ENCODE measurements around the gene TTLL4.
"Not testable (repeated sequence)": the region's sequence is repeated elsewhere in the genome, so short reads cannot be mapped to it uniquely, and the experiment has no call there.

TTLL4 gene

DNA sequence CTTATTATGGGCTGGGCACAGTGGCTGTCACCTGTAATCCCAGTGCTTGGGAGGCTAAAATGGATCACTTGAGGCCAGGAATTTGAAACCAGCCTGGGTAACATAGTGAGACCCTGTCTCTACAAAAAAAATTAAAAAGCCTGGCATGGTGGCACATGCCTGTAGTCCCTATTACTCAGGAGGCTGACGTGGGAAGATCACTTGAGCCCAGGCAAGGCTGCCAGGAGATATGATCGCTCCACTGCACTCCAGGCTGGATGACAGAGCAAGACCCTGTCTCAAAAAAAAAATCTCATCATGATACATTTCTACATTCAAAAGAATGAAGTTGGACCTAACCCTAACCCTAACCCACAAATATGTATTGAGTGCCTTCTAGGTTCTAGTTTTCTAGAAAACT lies 51.2 kb downstream of the TTLL4 start:
- TF ChIP-seq, protein P1, sequence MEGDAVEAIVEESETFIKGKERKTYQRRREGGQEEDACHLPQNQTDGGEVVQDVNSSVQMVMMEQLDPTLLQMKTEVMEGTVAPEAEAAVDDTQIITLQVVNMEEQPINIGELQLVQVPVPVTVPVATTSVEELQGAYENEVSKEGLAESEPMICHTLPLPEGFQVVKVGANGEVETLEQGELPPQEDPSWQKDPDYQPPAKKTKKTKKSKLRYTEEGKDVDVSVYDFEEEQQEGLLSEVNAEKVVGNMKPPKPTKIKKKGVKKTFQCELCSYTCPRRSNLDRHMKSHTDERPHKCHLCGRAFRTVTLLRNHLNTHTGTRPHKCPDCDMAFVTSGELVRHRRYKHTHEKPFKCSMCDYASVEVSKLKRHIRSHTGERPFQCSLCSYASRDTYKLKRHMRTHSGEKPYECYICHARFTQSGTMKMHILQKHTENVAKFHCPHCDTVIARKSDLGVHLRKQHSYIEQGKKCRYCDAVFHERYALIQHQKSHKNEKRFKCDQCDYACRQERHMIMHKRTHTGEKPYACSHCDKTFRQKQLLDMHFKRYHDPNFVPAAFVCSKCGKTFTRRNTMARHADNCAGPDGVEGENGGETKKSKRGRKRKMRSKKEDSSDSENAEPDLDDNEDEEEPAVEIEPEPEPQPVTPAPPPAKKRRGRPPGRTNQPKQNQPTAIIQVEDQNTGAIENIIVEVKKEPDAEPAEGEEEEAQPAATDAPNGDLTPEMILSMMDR (conservative IDR thresholded peaks at IDR 0.05; ENCODE audit: low read depth, low read length) = no peak
- H3K4me3 ChIP-seq (ENCODE audit: low read depth, low read length) = no peak overlapping the region
- no peak for DNase-seq (ENCODE audit: low read depth)

DNA sequence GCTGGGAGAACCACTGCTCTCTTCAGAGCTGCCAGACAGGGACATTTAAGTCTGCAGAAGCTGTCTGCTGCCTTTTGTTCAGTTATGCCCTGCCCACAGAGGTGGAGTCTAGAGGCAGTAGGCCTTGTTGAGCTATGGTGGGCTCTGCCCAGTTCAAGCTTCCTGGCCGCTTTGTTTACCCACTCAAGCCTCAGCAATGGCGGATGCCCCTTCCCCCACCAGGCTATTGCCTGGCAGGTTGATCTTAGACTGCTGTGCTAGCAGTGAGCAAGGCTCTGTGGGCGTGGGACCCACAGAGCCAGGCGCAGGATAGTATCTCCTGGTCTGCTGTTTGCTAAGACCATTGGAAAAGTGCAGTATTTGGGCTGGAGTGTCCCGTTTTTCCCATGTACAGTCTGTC lies 62.1 kb downstream of the TTLL4 start:
- not testable (repeated sequence) for H3K4me3 ChIP-seq (ENCODE audit: low read depth, low read length); DNase-seq (ENCODE audit: low read depth)

DNA sequence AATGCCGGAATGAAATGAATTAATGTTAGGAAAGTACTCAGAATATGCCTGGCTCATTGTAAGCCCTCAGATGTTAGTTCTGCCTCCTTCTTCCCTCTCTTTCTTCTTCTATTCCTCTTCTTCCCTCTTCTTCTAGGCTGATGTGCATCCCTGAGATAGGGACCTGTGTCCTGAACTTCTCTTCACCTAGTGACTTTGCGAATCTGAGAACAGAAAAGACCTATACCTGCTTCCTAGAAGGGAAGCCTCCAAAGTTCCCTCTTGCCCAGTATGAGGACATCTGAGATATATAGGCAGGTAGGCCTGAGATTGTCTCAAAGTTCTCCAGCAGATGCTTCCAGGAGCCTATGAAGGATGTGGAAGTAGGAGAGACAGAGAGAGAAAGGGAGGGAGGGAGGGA lies 63.2 kb downstream of the TTLL4 start:
- TF ChIP-seq, protein P1 (conservative IDR thresholded peaks at IDR 0.05; ENCODE audit: low read depth, low read length) = no peak
- no peak for DNase-seq (ENCODE audit: low read depth)

DNA sequence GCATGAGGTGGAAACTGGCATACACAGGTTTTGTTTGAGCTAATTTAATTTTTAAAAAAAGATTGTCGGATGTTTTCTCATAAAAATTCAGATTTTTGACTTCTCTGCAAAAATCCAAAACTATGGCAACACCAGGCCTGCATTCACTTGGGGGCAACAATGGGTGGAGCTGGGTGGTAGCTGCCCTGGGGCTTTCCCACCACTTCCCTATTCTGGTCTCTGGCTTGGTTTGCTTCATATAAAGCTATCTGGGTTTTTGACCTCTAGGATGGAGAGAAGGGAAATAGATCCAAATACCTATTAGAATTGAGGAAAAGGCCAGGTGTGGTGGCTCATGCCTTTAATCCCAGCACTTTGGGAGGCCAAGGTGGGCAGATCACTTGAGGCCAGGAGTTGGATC lies 65.9 kb downstream of the TTLL4 start:
- H3K4me3 ChIP-seq (ENCODE audit: low read depth, low read length) = no peak overlapping the region
- TF ChIP-seq, protein P1 (conservative IDR thresholded peaks at IDR 0.05; ENCODE audit: low read depth, low read length) = no peak
- no peak for DNase-seq (ENCODE audit: low read depth)

More for the DNA sequence above, 63.2 kb downstream of the TTLL4 start:
- no peak overlapping the region for H3K4me3 ChIP-seq (ENCODE audit: low read depth, low read length)

DNA sequence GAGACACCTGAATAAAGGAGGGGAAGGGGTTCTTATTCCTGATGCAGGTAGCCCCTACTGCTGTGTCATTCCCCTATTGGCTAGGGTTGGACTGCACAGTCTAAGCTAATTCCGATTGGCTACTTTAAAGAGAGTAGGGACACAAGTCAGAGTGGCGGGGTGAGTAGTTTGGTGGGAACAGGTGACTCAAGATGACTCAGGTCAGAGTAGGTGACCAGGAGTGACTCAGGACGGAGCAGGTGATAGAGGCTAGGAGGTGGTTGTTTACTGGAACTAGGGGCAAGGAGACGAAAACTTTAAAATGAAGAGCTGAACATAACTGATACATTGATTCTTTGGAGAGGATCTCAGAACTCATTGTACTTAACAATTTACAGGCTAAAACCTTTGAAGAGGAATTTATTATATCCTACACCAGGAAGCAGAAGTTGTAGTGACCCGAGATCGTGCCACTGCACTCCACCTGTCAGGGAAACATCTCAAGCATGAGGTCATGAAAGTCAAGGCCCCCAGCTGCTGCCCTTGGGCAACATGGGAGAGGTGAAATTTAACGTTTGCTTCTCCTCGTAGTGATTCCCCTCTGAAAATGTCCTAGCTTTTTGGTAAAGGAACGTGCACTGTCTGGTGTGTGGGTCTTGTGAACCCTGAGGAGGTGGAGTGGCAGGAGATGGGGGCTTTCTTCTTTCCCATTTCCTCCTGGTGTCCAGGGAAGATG lies 66.8 kb downstream of the TTLL4 start:
- DNase-seq (ENCODE audit: low read depth) = no peak
- TF ChIP-seq, protein P1 (conservative IDR thresholded peaks at IDR 0.05; ENCODE audit: low read depth, low read length) = no peak
- no peak overlapping the region for H3K4me3 ChIP-seq (ENCODE audit: low read depth, low read length)

DNA sequence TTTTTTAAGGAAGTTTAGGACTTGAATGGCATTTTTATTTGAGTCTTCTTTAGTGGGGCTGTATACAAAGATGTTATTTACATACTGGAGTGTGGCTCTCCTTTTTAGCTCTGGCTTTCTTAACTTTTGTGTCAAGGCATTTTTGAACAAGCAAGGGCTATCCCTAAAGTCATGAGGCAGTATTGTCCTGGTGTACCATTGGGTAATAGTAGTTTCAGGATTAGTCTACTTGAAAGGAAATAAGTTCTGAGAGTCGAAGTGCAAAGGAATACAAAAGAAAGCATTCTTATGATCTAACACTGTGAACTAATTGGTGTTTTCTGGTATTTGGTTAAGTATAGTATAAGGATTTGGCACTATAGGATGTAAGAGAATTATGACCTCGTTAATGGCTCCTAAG lies 69.4 kb downstream of the TTLL4 start:
- TF ChIP-seq, protein P1 (conservative IDR thresholded peaks at IDR 0.05; ENCODE audit: low read depth, low read length) = no peak
- H3K4me3 ChIP-seq (ENCODE audit: low read depth, low read length) = no peak overlapping the region
- no peak for DNase-seq (ENCODE audit: low read depth)

DNA sequence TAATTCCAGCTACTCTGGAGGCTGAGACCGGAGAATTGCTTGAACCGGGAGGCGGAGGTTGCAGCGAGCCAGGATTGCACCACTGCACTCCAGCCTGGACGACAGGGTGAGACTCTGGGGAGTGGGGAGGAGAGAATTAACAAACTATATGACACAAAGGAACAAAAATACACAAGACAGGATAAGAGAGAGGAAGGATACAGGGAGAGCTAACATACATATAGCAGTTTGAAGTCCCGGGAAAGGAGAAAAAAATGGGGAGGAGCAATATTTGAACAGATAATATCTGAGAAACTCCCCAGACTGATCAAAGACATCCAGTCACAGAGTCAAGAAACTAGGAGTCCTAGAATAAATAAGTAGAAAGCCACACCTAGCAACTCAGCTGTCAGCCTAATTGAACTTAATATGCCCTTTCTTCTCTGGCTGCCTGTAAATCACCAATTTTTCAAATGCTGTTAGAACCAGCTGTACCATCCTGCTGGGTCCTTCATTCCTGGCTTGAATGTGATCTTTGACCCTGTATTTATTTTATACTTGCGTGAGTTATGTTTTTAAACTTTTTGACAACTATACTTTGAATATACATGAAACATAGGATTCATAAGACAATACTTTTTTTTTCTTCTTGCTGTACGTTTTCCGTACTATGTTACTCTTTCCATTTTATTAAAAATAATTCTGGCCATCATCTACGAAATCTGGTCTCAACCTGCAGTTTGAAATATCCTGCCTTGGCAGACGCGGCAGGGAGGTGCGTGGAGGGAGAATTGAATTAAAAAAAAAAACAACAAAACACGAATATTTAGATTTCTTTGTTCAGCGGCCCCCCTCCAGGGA lies 70.4 kb downstream of the TTLL4 start:
- peak overlapping the region; percentile 70 for H3K4me3 ChIP-seq (ENCODE audit: low read depth, low read length)
- TF ChIP-seq, protein P1 (conservative IDR thresholded peaks at IDR 0.05; ENCODE audit: low read depth, low read length) = no peak
- no peak for DNase-seq (ENCODE audit: low read depth)
